Measurements from ENCODE around the gene EGLN1.

DNA sequence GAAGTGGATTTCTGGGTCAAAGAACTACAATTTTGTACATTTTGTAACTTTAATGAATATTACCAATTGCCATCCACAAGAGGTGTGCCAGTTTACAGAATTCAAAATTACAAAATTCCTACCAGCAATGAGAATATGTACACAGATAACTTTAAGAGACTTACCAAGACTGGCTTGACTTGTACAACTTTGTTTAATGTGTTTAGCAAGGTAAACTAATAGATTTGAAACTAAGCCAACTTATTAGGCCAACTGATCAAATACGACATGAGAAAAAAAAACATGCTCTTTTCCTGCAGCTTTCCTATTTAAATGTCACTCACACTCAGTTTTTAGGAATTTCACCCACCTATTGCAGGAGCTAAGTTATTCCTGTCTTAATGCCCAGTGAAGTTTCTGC is 95.8 kb downstream of the EGLN1 start:
- TF ChIP-seq EZH2 (IDR thresholded peaks at IDR 0.05): no peak
- TF ChIP-seq, protein P1, sequence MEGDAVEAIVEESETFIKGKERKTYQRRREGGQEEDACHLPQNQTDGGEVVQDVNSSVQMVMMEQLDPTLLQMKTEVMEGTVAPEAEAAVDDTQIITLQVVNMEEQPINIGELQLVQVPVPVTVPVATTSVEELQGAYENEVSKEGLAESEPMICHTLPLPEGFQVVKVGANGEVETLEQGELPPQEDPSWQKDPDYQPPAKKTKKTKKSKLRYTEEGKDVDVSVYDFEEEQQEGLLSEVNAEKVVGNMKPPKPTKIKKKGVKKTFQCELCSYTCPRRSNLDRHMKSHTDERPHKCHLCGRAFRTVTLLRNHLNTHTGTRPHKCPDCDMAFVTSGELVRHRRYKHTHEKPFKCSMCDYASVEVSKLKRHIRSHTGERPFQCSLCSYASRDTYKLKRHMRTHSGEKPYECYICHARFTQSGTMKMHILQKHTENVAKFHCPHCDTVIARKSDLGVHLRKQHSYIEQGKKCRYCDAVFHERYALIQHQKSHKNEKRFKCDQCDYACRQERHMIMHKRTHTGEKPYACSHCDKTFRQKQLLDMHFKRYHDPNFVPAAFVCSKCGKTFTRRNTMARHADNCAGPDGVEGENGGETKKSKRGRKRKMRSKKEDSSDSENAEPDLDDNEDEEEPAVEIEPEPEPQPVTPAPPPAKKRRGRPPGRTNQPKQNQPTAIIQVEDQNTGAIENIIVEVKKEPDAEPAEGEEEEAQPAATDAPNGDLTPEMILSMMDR (IDR thresholded peaks at IDR 0.05 in 2 of 3, conservative IDR thresholded peaks at IDR 0.05 in 1 of 3; ENCODE audit: borderline replicate concordance in 1 of 3, insufficient read depth in 1 of 3, low read depth in 2 of 3, low read length in 2 of 3): no peak
- no peak for TF ChIP-seq POLR2AphosphoS5 (IDR thresholded peaks at IDR 0.05; ENCODE audit: low read depth, low read length)
- TF ChIP-seq POLR2A (IDR thresholded peaks at IDR 0.05; ENCODE audit: borderline replicate concordance, extremely low read depth, insufficient read depth, insufficient read length): no peak
- no peak for TF ChIP-seq SIN3A (IDR thresholded peaks at IDR 0.05; ENCODE audit: low read depth)
- no peak for TF ChIP-seq ZNF274 (IDR thresholded peaks at IDR 0.05; ENCODE audit: low read depth, low read length)
- TF ChIP-seq, protein P2, sequence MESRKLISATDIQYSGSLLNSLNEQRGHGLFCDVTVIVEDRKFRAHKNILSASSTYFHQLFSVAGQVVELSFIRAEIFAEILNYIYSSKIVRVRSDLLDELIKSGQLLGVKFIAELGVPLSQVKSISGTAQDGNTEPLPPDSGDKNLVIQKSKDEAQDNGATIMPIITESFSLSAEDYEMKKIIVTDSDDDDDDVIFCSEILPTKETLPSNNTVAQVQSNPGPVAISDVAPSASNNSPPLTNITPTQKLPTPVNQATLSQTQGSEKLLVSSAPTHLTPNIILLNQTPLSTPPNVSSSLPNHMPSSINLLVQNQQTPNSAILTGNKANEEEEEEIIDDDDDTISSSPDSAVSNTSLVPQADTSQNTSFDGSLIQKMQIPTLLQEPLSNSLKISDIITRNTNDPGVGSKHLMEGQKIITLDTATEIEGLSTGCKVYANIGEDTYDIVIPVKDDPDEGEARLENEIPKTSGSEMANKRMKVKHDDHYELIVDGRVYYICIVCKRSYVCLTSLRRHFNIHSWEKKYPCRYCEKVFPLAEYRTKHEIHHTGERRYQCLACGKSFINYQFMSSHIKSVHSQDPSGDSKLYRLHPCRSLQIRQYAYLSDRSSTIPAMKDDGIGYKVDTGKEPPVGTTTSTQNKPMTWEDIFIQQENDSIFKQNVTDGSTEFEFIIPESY (IDR thresholded peaks at IDR 0.05; ENCODE audit: extremely low read depth, insufficient replicate concordance, low read length): no peak
- no peak for TF ChIP-seq EZH2phosphoT487 (IDR thresholded peaks at IDR 0.05; ENCODE audit: borderline replicate concordance)
- TF ChIP-seq TCF7L2 (IDR thresholded peaks at IDR 0.05; ENCODE audit: borderline replicate concordance, extremely low read depth, insufficient read depth, insufficient read length): no peak
- no peak for TF ChIP-seq EGR1 (IDR thresholded peaks at IDR 0.05; ENCODE audit: low read depth)
- no peak for TF ChIP-seq YY1 (IDR thresholded peaks at IDR 0.05; ENCODE audit: extremely low read depth, insufficient replicate concordance, low read depth, low read length)
- TF ChIP-seq, protein P3, sequence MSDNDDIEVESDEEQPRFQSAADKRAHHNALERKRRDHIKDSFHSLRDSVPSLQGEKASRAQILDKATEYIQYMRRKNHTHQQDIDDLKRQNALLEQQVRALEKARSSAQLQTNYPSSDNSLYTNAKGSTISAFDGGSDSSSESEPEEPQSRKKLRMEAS (IDR thresholded peaks at IDR 0.05): no peak
- TF ChIP-seq ZFX (IDR thresholded peaks at IDR 0.05): no peak
- TF ChIP-seq JUND (IDR thresholded peaks at IDR 0.05): no peak

All from HCT116 (cell line).